Measurements from ENCODE around the gene SUSD6.
"Not testable (repeated sequence)": the region's sequence is repeated elsewhere in the genome, so short reads cannot be mapped to it uniquely, and the experiment has no call there.

Gene SUSD6

DNA sequence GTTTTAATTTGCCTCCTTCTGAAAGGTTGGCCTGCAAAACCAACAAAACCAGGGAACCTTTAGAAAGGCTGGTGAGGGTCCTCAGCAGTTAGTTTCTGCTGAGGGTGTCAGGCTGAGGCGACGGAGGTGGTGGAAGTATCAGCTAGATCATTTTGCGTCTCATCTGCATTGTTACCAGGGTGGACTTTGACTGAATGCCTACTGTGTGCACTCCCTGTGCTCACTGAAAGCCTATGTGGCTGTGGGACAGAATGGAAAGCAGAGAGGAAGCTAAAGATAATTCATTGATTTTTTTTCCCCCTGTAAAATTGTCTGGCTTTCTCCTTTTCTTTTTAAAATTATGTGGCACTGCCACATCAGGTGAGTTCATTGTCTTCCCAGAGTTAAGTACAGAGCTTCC is 87.2 kb downstream of the SUSD6 start:
- no peak for DNase-seq

- DNase-seq: not testable (repeated sequence)
Measured at GRCh38 chr14:69699243-69699642, 87.8 kb downstream of the SUSD6 start.

GRCh38 chr14:69699748-69700303 is 88.4 kb downstream of the SUSD6 start:
- DNase-seq: peak; percentile 43

DNA sequence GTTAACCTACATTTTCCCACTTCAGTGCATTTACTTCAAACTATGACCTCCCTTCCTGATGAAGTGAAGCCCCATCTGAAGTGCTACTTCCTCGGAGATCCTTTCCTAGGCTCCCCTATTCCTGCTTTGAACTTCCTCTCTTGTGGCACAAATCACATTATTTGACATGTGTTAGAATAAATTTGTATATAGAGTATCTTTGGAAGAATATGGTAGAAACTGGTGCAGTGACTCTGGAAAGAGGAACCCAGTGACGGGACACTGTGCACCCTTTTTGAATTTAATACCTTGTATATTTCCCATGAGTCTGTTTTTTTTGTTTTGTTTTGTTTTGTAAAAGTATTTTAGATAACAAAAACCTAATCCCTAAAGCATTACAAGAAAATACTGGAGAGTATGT is 89.2 kb downstream of the SUSD6 start:
- DNase-seq: no peak

GRCh38 chr14:69701291-69701690 is 89.9 kb downstream of the SUSD6 start:
- DNase-seq: no peak

DNA sequence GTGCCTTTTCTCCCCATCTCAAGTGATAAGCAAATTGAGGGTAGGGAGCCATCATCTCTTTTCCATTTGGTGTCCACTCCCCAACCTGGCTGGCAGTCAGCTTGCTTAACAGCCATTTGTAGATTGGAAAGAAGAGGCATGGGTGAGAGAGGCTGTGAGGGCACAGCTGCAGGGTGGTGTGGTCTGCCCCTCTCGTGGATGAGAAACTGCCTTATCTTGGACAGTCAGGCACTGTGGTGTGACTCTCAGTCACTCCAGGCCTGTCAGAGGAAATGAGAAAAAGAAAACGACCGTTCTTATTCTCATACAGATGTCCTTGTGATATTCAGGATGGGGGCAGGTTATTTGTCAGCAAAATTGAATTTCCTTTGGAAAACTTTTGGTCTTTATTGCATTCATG is 90.5 kb downstream of the SUSD6 start:
- DNase-seq: no peak

GRCh38 chr14:69703047-69704039 is 91.9 kb downstream of the SUSD6 start:
- no peak for DNase-seq

- no peak for DNase-seq
Measured at GRCh38 chr14:69704319-69704718, 92.9 kb downstream of the SUSD6 start.

DNA sequence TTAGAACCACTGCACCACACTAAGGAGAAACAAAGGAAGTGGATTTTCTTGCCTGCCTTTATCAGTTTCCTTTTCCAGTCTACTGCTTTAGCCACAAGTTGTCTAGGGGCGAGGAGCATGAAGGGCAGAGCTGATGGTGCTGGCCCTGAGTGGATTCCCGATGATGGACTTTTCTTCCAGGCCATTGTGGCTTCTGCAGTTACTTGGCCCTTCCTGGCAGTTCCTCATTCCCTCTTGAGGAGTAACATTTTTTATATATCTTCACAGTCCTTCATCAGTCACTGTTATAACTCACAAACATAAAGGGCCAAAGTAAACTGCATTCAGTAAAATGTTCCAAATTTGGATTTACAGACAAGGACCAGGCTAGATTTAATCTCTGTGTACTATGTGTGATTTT is 94.3 kb downstream of the SUSD6 start:
- no peak for DNase-seq

- no peak for DNase-seq
Measured at GRCh38 chr14:69708049-69708448, 96.7 kb downstream of the SUSD6 start.

DNA sequence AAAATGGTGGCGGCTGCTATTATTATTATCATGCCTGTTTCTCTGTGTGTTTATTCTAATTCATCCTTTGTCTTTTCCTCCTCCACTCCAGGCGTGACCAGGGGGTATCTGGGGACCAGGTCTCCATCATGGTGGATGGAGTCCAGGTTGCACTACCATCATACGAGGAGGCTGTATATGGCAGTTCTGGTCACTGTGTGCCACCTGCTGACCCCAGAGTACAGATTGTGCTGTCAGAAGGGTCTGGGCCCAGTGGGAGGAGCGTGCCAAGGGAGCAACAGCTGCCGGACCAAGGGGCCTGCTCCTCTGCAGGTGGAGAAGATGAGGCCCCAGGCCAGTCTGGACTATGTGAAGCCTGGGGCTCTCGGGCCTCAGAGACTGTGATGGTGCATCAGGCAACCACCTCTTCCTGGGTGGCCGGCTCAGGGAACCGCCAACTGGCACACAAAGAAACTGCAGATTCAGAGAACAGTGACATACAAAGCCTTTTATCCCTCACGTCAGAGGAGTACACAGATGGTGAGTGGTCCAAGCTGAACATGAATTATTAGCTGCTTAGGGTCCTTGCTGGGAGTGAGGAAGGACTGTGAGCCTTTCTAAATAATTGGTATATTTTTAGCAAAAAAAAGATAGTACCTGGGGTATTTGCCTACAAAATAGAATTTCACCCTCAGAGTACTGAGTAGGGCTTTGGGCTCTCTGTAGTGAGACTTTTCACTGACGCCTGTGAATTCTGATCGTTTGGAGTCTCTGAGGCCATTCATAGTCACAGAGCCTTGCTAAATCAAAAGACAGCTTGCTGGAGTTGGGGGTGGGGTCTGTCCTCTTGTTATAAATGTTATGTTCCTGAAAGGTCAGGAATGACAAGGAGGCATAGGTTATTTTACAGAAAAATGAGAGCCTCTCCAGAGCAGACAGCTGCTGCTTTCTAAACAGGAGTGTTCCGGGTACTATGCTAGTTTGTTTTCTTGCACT is 97.5 kb downstream of the SUSD6 start:
- DNase-seq: peak; percentile 23

DNA sequence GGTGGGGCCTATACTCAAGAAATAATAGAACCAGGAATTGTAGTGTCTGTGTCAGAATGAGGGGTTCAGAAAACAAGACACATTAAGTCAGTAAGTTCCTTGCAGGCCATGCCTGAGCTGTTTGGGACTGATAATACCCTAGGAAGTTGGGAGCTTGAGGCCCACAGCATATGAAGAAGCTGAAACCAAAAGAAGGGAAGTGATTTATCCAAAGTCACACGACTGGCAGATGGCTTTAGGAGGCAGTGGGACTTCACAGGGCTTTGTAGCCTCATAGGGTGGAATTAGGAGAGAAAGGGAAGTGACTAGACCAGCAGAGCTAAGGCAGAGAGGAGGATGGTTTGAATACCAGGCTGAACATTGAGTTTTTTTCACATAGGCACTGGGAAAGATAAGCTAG is 99.0 kb downstream of the SUSD6 start:
- DNase-seq: no peak

GRCh38 chr14:69711065-69711464 is 99.7 kb downstream of the SUSD6 start:
- peak; percentile 73 for DNase-seq

GRCh38 chr14:69711477-69711876 is 100.1 kb downstream of the SUSD6 start:
- DNase-seq: no peak

DNA sequence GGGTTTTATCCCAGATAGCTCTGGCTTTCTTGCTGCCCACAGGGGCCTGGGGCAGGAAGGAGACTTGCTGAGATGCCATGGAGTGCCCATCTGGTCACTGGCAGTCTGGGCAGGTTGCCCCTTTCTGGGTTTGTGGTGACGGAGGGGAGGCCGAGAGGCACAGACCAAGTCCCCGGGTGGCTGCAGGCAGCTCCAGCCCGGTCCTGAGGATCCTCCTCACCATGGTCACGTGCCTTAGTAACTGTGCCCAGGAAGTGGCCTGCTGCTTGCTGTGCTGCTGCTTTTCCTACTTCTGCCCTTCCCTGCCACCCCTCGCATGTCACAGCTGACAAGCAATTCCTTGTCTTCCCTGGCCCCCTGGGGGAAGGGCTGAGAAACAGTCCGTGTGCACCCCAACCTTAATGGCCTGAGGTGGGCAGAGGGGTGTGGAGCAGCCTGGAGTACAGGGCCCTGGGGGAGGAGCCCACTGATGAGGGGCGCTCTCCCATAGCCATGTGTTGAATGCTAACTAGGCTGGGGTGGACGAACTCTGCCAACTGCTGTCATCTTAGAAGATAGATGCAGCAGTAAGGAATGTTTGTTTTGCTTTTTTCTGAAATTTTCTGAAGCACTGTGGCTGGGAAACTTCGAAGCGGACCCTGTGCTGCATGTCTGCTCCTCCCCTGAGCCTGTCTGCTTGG is 100.6 kb downstream of the SUSD6 start:
- DNase-seq: no peak

DNA sequence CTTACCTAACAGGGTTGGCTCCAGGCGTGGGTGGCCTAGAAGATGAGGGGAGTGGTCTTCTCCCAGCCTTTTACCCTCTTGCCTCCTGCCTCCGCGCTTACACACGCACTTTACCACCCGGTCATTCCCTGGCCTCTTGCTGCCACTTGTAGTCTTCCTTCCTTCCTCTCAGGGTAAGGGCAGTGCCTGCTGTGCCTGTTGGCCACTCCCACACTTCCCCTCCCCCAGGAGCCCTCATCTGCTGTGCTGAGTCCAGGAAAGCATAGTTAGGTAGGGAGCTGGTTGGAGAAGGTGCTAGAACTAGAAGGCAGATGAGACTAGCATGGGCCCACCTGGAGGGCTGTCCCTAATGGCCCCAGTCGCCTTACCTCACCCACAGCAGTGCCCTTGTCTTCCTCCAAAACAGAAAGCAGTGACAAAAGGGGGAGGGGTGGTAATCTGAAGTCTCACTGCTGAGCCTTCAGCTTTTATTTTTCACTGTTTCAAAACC is 101.2 kb downstream of the SUSD6 start:
- peak; percentile 53 for DNase-seq

DNA sequence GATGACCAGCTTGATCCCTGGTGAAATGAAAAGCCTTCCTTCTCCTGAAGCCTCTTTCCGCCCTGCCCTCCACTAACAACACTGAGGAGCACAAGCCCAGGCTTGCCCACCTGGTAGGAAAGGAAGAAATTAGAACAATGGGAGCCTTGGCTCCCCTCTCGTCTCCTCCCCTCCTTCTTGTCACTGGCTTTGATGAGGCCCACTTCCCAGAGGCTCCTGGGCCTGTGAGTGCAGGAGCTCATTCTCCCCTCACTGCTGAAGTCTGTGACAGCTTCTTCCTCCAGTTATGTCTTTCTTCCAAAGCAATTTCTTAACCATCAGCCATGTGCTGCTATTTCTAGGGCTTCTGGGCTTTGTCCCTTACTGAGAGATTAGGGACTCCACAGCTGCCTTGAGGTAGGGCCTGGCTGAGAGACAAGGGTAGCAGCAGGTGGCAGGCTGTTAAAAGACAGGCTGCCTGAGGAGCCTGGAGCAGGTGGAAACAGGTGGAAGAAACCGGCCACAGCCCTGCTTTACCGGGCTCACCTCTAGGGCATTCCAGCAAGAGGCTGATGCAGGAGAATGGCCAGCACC is 101.9 kb downstream of the SUSD6 start:
- DNase-seq: peak; percentile 71

DNA sequence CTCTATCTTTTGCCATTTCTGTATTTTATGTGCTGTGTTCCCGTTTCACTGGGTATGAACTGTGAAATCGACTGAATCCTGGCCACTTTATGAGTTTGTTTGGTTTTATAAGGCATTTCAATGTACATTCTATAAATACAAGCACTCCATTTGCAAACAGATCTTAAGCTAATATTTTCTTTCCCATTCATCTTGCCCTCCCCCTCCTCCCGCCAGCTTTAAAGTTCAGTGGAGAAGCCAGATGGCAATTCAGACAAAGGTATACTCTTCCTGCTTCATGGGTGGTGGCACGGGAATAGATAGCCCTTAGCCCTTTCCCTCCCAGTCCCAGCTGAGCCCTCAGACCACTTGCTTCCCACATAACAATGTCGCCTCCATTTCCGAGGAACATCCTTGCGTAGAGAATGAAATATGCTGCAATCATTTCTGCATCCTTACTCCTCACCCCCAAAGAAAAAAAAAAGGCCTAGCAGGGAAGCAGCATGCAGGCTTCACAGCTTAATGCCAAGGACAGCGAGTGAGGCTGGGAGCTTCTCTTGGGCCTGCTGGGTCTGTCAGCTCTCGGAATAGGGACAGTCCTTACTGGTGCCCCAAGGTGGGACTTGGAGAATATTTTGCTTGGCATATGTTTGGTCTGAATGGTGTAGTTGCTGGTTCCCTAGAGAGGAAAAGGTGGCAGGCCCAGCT is 102.7 kb downstream of the SUSD6 start:
- DNase-seq: no peak

- peak; percentile 96 for DNase-seq
Measured at GRCh38 chr14:69715725-69716477, 104.5 kb downstream of the SUSD6 start.

DNA sequence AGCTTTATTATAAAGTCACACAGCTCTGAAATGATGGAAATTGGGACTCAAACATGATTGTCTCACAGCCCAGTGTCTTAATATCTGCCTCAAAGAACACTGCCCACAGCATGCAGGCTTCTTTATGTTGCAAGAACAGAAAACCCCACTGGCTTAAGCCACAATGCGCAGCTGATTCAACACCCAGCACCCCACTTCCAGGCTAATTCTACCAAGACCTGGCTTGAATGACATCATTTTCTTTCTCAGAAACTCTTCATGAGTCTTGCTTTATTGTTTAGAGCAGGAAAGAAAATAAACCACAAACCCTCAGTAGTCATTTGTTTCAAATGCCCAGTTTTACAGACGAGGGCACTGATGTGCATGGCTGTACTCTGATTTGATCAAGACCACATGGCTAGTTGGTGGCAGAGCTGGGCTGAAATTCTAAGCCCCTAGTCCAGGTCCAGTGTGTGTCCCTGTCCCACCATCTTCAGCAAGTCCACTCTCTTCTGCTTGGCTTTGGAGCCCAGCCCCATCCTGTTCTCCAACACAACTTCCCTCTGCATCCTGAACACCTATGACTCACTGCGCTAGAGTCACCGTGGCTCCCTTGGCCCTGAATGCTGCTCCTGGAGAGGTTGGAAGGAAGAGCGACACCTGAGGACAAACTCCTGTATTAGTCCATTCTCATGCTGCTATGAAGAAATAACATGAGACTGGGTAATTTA is 105.2 kb downstream of the SUSD6 start:
- DNase-seq: no peak
